Activated B cell treated with CpG ODN at 0.5 μM for 24 hours (primary cell): ENCODE results near the gene NAALADL2. TPM values are rescaled to one million over a fixed set of nuclear protein-coding genes. Genes with fewer than 3 reads are reported as not detected.

Experiments used
- ATAC-seq: fragments of 200-7000 bp; cut with Tn5 transposase; one replicate; pipeline ENCODE4 v1.10.0; 2021; ENCODE audit warnings: low read depth, mild to moderate bottlenecking, moderate library complexity
- CTCF ChIA-PET: fragments of 350-600 bp; sonication (Branson Sonifier 250); formaldehyde crosslinking; loops from one replicate; lab custom pipeline; 2021; ENCODE audit warnings: antibody characterized with exemption; lab: Charles Lee
- POLR2A ChIA-PET: fragments of 350-600 bp; sonication (Branson Sonifier 250); formaldehyde crosslinking; loops from one replicate; lab custom pipeline; 2021; ENCODE audit warnings: antibody characterized with exemption; lab: Charles Lee
- DNase-seq: peaks from one replicate; pipeline ENCODE4 v3.0.0; 2022
- H3K27ac Mint-ChIP-seq: one replicate; pipeline ENCODE4 v1.8.0; 2020; ENCODE audit warnings: mixed read lengths
- H3K27me3 Mint-ChIP-seq: one replicate; pipeline ENCODE4 v1.8.0; 2021; ENCODE audit warnings: mixed read lengths
- H3K36me3 Mint-ChIP-seq: one replicate; pipeline ENCODE4 v1.8.0; 2021; ENCODE audit warnings: low read depth, mixed read lengths
- H3K4me1 Mint-ChIP-seq: one replicate; pipeline ENCODE4 v1.8.0; 2021; ENCODE audit warnings: mixed read lengths
- H3K4me3 Mint-ChIP-seq: one replicate; pipeline ENCODE4 v1.8.0; 2020; ENCODE audit warnings: mild to moderate bottlenecking, mixed read lengths
- H3K9me3 Mint-ChIP-seq: one replicate; pipeline ENCODE4 v1.8.0; 2020; ENCODE audit warnings: mixed read lengths
- CTCF ChIP-seq: fragments of 200-600 bp; IDR thresholded peaks from one replicate; pipeline ENCODE4 v1.8.0; 2022; ENCODE audit warnings: antibody characterized with exemption, mild to moderate bottlenecking
- intact Hi-C: fragments of 100-400 bp; cut with micrococcal nuclease; formaldehyde crosslinking; loops from one replicate; pipeline ENCODE4 v1.15.1; 2024
- total RNA-seq: library from RNA; stranded (reverse); gene quantifications from 2 replicates; pipeline ENCODE4 v1.2.3, GENCODE V29; 2022

The NAALADL2 gene
- total RNA-seq, 1 donor from 2014 or later: not detected

- no peak overlapping the region for H3K4me3 Mint-ChIP-seq
- POLR2A ChIA-PET: no interaction called here
- CTCF ChIA-PET: no interaction called here
- no peaks in the 10 kb centered on the region for H3K4me1 Mint-ChIP-seq
- TF ChIP-seq CTCF: no peak
- no peaks in the 10 kb centered on the region for H3K27me3 Mint-ChIP-seq
- no peak for DNase-seq
- intact Hi-C loops: no loop called here
- H3K27ac Mint-ChIP-seq: no peak overlapping the region
- ATAC-seq: no peak
- peaks cover 10% of the 10 kb centered on the region for H3K9me3 Mint-ChIP-seq
- H3K36me3 Mint-ChIP-seq: no peaks in the 10 kb centered on the region
Observed at GRCh38 chr3:174854987-174855386, 4.1 kb upstream of the NAALADL2 start.

- Mint-ChIP-seq H3K4me1 (no peaks in the 10 kb centered on the region), H3K27me3 (no peaks in the 10 kb centered on the region), H3K36me3 (no peaks in the 10 kb centered on the region), H3K4me3 (no peak overlapping the region), H3K9me3 (peaks cover 8% of the 10 kb centered on the region), H3K27ac (no peak overlapping the region)
- intact Hi-C loops: no loop called here
- DNase-seq (no peak), ATAC-seq (no peak)
- TF ChIP-seq CTCF: no peak
- ChIA-PET CTCF (no interaction called here), POLR2A (no interaction called here)
Observed at GRCh38 chr3:174857301-174857700, 1.8 kb upstream of the NAALADL2 start.

- ChIA-PET CTCF (no interaction called here), POLR2A (no interaction called here)
- H3K27me3 Mint-ChIP-seq: no peaks in the 10 kb centered on the region
- no peak for TF ChIP-seq CTCF
- no peak for DNase-seq
- ATAC-seq: no peak
- peaks cover 3% of the 10 kb centered on the region for H3K9me3 Mint-ChIP-seq
- no peaks in the 10 kb centered on the region for H3K4me1 Mint-ChIP-seq
- H3K4me3 Mint-ChIP-seq: no peak overlapping the region
- H3K27ac Mint-ChIP-seq: no peak overlapping the region
- intact Hi-C loops: no loop called here
- H3K36me3 Mint-ChIP-seq: no peaks in the 10 kb centered on the region
Observed at GRCh38 chr3:174858353-174858752, 781 bp upstream of the NAALADL2 start.

GRCh38 chr3:174859756-174860155 is 622 bp downstream of the NAALADL2 start:
- intact Hi-C loops: no loop called here
- DNase-seq (no peak), ATAC-seq (no peak)

GRCh38 chr3:174862101-174862500 is 3.0 kb downstream of the NAALADL2 start:
- intact Hi-C loops: no loop called here
- ChIA-PET CTCF (no interaction called here), POLR2A (no interaction called here)
- no peaks in the 10 kb centered on the region for H3K27me3 Mint-ChIP-seq
- H3K36me3 Mint-ChIP-seq: no peaks in the 10 kb centered on the region
- DNase-seq (no peak), ATAC-seq (no peak)
- no peak overlapping the region for H3K4me3 Mint-ChIP-seq
- peaks cover 2% of the 10 kb centered on the region for H3K9me3 Mint-ChIP-seq
- H3K27ac Mint-ChIP-seq: no peak overlapping the region
- TF ChIP-seq CTCF: no peak
- no peaks in the 10 kb centered on the region for H3K4me1 Mint-ChIP-seq

More at GRCh38 chr3:174859756-174860155, 622 bp downstream of the NAALADL2 start:
- H3K27ac Mint-ChIP-seq: no peak overlapping the region
- ChIA-PET POLR2A (no interaction called here), CTCF (no interaction called here)
- no peak for TF ChIP-seq CTCF
- H3K27me3 Mint-ChIP-seq: no peaks in the 10 kb centered on the region
- H3K4me3 Mint-ChIP-seq: no peak overlapping the region
- H3K36me3 Mint-ChIP-seq: no peaks in the 10 kb centered on the region
- no peaks in the 10 kb centered on the region for H3K4me1 Mint-ChIP-seq
- H3K9me3 Mint-ChIP-seq: peaks cover 2% of the 10 kb centered on the region
